ENCODE data around the gene CAMTA1.

CAMTA1 gene

DNA sequence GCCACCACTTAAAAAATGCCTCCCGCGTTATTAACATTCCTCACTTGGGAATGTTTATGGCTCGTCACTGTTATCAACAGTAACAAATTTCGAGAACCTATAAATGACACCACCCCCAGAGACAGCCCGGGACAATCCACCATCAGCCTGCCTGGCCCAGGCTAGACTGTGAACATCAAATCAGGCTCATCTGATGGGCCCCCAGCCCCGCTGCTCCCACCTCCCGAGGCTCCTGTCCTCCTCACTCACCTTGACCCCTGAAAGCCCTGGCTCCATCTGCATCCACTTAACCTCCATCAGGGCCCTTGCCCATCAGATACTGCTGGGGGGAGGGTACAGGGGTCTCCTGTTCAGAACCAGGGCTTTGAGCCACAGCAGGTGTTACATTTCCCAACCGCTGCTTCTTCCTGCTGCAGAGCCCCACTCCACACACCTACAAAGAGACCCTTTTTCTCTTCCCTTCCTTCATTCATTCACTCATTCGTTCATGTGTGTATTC lies 829.4 kb downstream of the CAMTA1 start:
- DNase-seq (ENCODE audit: low read depth in 2 of 3, low spot score in 2 of 3), result no peak

DNA sequence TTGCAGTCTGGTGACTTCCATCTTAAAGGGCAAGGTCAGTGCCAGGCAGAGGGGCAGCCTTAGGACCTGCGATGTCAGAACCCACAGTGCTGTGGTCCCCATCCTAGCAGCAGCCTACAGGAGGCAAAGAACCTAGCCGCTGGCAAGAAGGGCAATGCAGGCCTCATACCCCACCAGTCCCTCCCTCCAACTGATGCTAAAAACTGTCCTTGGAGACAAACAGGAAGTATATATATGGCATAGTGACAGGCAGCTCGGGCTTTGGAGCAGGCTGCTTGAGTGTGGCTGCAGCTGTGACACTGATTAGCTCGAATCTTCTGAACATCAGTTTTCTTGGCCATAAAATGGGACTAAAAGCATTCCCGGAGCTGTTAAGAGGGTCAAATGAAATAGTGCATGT lies 829.9 kb downstream of the CAMTA1 start:
- DNase-seq (ENCODE audit: low read depth in 2 of 3, low spot score in 2 of 3), result no peak

DNA sequence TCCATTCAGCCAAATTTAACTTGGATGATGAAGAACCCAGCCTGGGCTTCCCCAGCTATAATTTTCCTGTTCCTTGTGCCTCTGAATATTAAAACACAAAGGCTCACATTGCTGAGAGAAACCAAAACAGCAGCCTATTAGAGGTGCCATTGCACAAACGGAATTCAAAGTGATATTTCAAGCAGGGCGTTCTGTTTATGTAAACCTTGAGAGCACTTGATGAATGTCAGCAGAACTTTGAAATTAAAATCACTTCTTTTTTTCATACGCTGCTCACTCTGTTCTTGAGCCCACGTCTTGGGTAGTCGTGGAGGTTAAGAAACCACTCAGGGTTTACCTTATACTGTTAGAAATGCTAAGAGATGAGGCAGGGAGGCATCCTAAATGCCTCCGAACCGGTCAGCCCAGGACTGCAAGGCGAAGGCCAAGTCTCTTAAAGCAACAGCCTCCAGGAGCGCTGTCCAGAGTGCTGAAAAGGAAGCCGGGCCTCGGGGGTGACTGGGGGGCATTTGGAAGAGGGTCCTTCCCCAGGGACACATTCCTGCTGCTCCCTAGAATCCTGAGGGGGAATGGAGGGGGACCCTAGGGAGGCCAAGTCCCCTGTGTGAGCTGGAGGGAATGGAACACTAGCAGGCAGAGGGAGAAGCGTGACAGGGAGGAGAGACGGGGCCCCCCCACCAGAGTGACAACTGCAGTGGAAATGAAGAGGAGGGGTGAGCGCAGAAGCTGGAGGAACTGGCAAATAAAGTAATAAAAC lies 831.0 kb downstream of the CAMTA1 start:
- peak in 1 of 3 experiments; percentile 11 for DNase-seq (ENCODE audit: low read depth in 2 of 3, low spot score in 2 of 3)

DNA sequence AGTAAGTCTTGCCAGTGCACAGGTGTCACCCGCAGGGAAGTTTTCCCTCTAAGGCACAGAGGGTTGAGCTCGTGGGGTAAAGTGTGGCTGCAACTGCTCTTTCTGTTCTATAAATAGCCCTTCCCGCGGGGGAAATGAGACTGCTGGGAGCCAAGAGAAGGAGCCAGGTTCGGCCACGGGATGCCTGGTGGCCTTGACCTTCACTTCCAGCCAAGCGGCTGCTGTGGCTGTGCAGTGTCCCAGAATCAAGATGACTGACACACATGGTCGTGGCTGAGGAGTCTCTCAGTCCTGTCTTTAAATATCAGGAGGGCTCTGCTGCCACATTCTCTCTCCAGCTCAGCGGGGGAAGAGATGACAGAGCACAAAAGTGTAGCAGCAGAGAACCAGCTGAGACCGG lies 831.7 kb downstream of the CAMTA1 start:
- DNase-seq (ENCODE audit: low read depth in 2 of 3, low spot score in 2 of 3), result no peak

DNA sequence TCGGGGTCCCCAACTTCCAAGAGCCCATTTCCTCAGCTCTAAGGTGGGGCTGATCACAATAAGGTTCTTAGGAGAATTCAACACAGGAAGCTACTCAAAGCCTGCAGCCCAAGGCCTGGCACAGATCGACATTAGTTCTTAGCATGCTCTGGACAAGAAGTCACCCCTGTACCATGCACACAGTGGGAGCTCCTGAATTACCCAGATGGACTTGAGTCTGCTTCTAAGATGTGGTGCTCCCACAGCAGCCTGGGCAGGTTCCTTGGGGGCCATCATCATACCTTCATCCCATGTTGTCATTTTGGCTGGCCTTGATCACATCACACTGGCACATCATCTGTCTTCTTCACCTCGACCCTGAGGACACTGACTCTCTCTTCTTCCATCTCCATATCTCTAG lies 832.6 kb downstream of the CAMTA1 start:
- DNase-seq (ENCODE audit: low read depth in 2 of 3, low spot score in 2 of 3), result no peak

DNA sequence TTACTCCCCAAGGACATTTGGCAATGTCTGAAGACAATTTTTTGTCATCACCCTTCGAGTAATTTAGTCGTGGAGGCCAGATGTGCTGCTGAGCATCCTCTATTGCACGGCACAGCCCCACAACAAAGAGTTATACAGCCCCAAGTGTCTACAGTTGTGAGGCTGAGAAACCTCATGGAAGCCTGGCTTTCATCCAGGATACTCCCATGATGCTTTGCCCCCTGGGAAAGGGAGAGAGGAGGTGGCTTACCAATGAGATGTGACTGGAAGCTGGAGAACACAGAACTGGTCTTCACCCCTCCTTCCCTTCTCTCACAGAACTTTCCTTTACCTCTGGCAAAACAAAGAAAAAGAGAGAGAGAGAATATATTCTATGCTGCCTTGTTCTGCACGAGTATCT lies 834.9 kb downstream of the CAMTA1 start:
- DNase-seq (ENCODE audit: low read depth in 2 of 3, low spot score in 2 of 3), result no peak

DNA sequence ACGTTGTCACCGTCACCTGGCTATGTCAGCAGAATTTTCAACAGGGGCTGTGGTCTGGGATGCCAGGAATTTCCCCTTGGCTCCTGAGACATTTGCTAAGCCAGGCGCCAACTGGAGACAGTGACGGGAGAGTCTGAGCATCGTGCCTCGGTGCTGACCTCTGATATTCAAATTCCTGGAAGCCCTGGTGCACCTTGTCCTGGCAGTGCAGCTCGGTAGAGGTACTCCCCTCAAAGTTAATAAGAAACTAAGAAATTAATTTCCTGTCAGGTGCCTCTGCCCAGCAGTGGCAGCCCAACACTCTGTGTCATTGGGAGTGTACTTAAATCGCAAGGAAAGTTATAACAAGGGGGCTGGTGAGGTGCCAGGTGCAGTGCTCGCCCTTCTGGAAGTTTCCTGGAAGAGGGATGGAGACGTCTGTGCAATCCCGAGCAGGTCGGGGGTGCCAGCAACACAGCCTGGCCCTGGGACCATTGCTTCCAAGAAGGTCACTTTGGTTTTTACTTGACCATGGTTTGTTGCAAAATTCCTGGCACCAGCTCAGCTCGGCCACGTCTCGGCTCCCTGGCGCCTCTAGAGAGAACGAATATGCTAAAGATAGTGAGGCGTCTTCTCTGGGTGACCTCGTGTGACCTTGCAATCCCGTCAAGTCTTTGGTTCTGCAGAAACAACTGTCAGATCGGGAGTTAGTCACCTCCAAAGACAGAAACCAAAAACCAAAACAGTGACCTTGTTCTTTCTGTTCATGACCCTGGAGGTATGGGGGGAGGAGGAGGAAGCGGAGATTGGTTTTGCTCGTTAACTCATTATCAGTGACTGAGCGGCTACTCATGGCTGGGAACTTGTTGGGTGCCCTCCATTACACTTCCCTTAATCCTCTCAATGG lies 836.3 kb downstream of the CAMTA1 start:
- DNase-seq (ENCODE audit: low read depth in 2 of 3, low spot score in 2 of 3), result no peak

DNA sequence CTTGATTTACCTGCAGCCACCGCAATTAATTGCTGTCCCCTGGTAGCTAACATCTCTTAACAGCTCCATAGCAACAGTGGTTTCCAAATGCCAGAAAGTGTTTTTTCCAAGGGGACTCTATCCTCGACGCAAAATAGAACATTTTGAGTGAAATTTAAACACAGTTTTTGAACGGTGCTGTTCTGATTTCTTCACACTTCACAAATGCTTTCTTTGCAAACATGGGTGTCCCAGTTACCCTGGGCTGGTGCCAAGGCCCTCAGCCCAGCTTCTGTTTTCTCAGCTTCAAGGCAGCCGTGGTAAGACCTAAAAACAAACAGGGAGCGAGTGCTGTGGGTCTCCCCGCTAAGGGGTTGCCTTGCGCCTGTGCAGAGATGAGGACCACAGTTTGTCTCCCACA lies 838.6 kb downstream of the CAMTA1 start:
- DNase-seq (ENCODE audit: low read depth in 2 of 3, low spot score in 2 of 3), result no peak

DNA sequence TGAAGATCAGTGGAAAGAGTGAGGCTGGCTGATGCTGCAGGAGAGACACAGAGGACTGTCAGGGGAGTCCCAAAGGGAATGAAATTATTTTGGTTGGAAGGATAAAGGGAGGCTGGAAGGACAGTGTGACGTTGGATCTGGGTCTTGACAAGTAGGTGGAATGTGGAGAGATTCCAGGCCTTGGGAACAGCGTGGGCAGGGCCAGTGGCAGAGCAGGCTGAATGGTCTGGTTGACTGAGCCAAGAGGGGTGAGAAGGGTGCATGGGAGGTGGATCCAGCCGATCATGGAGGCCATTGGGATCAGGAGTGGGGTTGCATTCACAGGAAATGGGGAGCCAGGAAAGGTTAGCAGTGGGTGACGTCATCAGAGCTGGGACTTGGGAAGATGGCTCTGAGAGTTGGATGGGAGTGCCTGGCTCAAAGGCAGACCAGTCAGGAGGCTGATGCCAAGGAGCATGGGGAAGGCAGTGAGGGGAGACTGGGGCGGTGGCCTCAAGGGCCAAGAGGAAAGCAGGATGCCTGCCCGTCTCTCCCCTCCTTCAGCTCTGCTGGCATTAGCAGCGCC lies 839.6 kb downstream of the CAMTA1 start:
- no peak for DNase-seq (ENCODE audit: low read depth in 2 of 3, low spot score in 2 of 3)

DNA sequence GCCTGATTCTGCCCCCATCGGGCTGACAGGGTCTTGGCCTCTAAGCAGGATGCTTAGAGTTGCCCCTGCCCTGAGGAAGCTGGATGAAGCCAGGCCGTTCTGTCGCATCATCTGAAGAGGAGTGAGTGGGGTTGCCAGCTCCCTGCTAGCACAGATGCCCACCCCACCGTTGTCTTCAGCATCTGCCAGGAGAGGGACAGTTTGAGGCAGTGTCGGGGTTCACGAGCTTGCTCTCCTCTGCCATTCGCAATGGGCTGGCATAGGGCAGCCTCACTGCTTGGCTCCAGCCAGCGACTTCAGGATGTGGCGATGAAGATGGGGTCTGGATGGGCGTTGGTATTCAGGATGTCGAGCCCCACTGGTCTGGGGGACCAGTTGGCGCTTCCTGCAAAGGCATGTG lies 840.1 kb downstream of the CAMTA1 start:
- DNase-seq (ENCODE audit: low read depth in 2 of 3, low spot score in 2 of 3), result no peak

DNA sequence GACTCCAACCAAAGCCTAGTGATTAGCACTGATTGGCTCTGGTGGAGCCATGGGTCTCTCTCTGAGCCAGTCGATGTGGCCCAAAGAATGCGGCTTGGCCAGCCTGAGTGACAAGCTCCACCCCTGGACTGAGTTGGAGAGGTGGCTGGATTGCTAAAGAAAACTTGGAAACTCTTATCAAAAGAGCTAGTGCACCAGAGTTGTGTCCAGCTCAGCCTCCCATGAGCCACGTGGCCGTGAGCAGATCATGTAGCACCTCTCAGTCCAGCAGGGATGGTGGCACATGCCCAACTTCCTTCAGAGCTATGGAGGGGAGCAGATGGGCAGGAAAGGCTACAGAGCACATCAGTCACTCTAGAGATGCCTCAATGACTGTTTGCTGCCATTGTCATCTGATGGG lies 843.0 kb downstream of the CAMTA1 start:
- DNase-seq (ENCODE audit: low read depth in 2 of 3, low spot score in 2 of 3), result no peak

DNA sequence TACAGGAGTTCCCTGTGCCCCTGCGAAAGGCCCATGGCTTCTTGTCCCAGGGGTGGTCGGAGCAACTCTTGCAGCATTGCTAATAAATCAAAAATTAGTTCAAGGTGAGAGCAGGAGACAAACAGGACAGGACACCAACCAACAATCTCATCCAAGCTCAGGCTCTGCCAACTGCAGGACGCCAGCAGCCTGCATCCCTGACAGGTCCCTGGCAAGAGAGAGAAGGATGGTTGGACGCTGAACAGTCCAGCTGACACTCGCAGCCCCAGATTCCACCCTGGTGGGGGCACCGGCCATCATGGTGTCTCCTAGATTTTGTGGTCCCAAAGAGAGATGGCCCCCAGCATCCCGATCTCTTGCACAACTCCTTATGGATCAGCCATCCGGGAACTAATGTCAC lies 843.8 kb downstream of the CAMTA1 start:
- no peak for DNase-seq (ENCODE audit: low read depth in 2 of 3, low spot score in 2 of 3)

DNA sequence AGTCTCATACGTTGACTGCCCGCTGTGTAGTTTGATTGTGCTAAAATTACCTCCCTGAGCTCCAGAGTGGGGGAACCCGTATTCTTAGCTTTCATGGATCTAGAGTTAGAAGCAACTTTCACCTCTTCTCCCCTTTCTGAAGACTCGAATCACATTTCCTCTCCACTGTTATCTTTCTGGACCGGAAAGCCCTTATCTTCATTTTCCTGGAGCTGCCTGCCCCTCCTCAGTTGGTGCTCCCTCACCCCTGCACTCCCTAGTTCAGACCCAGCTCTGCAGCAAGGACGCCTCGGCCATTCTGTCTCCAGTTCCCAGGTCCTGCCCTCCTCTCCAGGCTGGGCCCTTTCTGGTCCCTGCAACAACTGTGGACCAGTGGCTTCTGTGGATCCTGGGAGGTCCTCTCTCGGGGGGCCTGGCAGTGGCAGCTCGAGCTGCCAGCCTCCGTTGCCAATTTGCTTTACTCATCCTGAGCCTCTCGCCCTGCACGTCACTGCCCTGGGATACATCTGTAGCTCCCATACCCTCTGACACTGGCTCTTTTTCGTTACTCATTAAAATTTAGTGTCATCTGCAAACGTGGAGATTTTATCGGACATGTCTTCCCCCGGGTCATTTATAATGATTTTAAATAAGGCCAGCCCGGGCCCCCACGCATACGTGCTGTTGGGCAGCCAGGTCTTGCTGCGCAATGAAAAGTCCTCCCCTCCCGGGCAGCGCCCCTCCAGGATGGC lies 844.4 kb downstream of the CAMTA1 start:
- DNase-seq (ENCODE audit: low read depth in 2 of 3, low spot score in 2 of 3), result no peak

DNA sequence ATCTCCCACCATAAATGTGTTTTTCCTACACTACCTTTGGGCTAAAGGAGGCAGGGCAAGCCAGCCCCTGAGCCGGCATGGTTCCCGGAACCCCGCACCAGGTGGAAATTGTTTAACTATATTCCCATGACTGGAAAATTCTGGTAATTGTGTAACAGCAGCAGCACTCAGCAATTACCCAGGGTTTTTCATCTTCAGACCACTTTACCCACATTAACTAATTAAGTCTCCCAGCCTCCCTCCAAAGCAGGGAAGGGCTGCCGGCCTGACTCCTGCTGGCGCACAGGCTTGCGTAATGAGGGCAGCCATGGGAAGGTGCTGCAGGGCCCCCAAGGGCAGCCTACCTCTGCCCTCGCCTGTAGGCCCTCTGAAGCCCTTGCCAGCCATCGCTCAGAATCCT lies 845.1 kb downstream of the CAMTA1 start:
- no peak for DNase-seq (ENCODE audit: low read depth in 2 of 3, low spot score in 2 of 3)

DNA sequence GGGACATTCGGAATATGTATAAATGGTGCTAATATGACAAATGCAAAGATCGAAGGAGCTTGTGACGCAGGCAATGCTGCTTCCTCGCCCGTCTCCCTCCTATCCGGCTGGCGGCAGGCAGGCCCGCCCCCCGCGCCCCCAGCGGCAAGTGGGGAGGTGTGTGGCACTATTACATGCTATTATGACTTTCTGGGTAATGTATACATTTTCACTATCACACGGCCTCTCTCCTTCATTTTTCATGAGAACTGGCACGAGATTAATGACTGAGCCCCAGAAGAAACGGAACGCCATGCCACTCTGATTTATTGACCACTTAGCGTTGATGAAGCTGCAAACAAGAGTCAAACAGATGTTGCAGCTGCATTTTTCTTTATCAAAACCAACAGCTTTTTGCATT lies 846.9 kb downstream of the CAMTA1 start:
- no peak for DNase-seq (ENCODE audit: low read depth in 2 of 3, low spot score in 2 of 3)

DNA sequence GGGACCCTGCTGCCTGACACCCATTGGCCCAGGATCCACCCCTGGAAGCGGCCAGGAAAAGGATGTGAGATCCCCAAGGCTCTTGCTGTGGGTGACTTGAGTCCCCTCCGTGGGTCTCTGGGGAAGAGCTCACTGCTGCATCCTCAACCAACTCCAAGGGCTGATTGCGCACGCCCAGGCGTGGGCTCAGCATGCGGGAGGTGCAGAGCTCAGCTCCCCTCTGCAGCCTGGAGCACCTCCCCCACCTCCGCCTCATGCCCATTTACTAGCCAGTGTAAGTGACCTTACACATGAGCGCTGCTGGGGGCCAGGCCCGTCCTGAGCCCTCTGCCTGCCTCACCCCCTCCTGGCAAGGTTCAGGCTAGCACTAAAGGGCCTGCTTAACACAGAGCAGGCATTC lies 847.4 kb downstream of the CAMTA1 start:
- DNase-seq (ENCODE audit: low read depth in 2 of 3, low spot score in 2 of 3), result no peak

DNA sequence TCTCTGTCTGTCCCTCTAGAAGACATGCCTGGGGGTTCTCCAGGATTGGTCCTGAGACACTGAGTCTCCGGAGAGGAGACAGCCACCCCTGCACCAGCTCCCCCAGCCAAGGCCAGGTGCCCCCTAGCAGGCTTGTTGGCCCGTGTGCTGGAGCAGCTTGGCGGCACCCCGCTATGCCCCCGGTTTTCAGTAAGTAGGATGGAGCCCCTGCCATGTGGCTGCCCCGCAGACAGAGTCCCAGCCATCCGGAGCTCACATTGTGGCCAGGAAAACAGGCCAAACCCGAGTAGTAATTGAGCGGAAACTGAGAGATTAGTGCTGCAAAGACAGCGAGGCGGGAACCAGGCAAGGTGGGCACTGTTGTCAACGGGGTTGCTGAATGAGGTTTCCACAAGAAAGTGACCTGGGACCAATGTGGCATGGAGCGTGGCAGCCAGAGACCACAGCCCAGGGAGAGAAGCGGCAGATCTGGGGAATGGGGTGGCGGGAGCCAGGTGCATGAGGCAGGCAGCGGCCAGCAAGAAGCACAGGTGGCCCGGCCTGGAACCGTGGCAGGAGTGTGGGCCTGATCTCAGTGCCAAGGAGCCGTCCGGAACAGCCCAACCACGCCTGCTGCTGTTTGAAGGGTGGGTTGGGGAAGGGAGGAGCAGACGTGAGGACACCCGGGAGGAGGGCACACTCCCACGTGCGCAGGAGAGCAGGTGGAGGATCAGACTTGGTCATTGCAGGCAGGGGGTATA lies 848.4 kb downstream of the CAMTA1 start:
- no peak for DNase-seq (ENCODE audit: low read depth in 2 of 3, low spot score in 2 of 3)

DNA sequence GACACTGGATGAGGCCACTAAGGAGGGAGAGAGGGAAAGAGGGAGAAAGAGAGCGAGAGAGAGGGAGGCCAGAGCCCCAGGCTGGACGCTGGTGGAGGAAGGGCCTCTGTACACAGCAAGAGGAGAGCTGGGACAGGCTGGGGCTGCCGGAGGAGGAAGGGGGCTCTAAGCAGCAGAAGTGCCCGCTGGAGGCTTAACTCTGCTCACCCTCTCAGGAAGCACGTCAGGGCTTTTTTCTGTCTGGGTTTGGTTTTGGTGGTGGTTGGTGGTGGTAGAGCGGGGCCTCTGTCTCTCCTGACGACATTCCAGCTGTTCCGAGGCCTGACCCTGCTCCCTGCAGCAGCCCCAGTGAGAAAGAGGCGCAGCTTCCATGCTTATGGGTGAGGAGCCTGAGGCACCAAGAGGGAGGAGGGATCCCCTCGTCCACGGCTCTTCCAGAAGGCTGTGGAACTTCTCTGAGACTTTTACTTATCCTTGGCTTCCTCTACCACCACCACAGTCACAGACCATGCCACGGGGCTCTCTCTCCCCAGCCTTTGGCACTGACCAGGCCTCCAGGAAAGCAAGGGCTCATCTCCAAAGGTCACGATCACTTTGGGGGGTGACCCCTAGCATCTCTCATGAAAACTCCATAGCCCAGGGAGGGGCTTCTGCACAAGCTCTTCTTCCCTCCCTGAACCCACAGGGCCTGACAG lies 849.4 kb downstream of the CAMTA1 start:
- no peak for DNase-seq (ENCODE audit: low read depth in 2 of 3, low spot score in 2 of 3)

DNA sequence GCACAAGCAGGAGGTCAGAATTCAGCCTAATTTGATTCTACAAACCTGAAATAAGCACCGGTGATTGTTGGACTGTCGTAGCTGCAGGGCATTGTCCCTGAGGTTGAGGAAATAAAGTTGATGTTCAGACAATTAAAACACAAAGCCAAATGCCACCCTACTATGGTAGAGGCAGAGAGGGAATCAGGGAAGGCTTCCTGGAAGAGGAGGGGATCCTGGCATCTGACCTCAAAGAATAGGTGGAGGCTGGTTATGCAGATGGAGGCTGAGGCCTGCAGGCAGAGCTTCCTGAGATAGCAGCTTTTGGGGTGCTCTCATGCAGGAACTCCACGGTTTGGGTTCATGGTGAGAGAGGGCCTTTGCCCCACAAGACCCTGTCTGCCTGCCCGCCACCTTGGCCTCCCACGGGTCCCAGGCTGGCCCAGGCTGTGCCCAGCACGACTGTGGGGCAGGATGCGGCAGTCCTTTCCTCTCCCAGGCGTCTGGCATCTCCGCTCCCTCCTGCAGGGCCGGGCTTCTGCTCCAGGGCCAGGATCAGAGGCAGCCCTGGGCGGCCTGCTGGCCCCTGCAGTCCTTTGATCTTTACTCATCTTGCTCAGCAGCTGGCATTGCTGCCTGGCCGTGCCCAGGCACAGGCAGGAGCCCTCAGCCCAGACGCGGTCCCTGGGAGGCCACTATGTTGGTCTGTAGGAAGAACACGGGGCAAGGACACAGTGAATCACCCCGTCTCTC lies 851.7 kb downstream of the CAMTA1 start:
- no peak for DNase-seq (ENCODE audit: low read depth in 2 of 3, low spot score in 2 of 3)
